Spleen (tissue), 11 donors: ENCODE data around the gene COL4A2. TPM values are rescaled to one million over a fixed set of nuclear protein-coding genes. Genes with fewer than 3 reads are reported as not detected.
"Not testable (repeated sequence)": the region's sequence is repeated elsewhere in the genome, so short reads cannot be mapped to it uniquely, and the experiment has no call there.

Experiments used
- DNase-seq: peaks from one replicate; pipeline ENCODE4 v3.0.0-alpha.2; 2020
- H3K27ac ChIP-seq, 8 donors: fragments of 200-600 bp; sonication (generic) in 7 of 8; 1 replicate in 4 of 8; 2 replicates in 4 of 8; pipeline versions ENCODE4 v1.5.0 to v1.8.0; 2016 to 2021; ENCODE audit warnings: inconsistent platforms in 4 of 8, mild to moderate bottlenecking in 4 of 8, moderate library complexity in 1 of 8
- H3K27me3 ChIP-seq, 7 donors: fragments of 200-600 bp; sonication (generic) in 6 of 7; replicated peaks in 1 of 7; 1 replicate in 4 of 7; 2 replicates in 3 of 7; pipeline versions ENCODE4 v1.5.0 to v1.8.0; 2016 to 2021; ENCODE audit warnings: inconsistent platforms in 3 of 7, mild to moderate bottlenecking in 1 of 7
- H3K36me3 ChIP-seq, 6 donors: fragments of 200-600 bp; sonication (generic) in 5 of 6; 1 replicate in 4 of 6; 2 replicates in 2 of 6; pipeline versions ENCODE4 v1.5.0 to v1.8.0; 2016 to 2021; ENCODE audit warnings: inconsistent platforms in 2 of 6
- H3K4me1 ChIP-seq, 6 donors: fragments of 200-600 bp; sonication (generic) in 5 of 6; 1 replicate in 3 of 6; 2 replicates in 3 of 6; pipeline versions ENCODE4 v1.5.0 to v1.8.0; 2016 to 2021; ENCODE audit warnings: inconsistent platforms in 3 of 6
- H3K4me3 ChIP-seq, 8 donors: fragments of 200-600 bp; sonication (generic) in 7 of 8; 1 replicate in 4 of 8; 2 replicates in 4 of 8; pipeline versions ENCODE4 v1.5.0 to v1.8.0; 2016 to 2021; ENCODE audit warnings: inconsistent platforms in 4 of 8, mild to moderate bottlenecking in 4 of 8, moderate library complexity in 2 of 8
- H3K9me3 ChIP-seq, 8 donors: fragments of 200-600 bp; sonication (generic) in 7 of 8; 1 replicate in 4 of 8; 2 replicates in 4 of 8; pipeline versions ENCODE4 v1.5.0 to v1.8.0; 2016 to 2021; ENCODE audit warnings: inconsistent platforms in 4 of 8
- POLR2A ChIP-seq, 3 donors: fragments of 450-650 bp; IDR thresholded peaks; one replicate each; pipeline ENCODE4 v1.5.1; 2017; ENCODE audit warnings: antibody characterized with exemption in 3 of 3, mild to moderate bottlenecking in 1 of 3
- POLR2AphosphoS5 ChIP-seq, 3 donors: sonication (generic); formaldehyde crosslinking; IDR thresholded peaks; one replicate each; pipeline ENCODE4 v1.5.1; 2017; ENCODE audit warnings: antibody characterized with exemption in 3 of 3
- WGBS, 5 donors: extraction: QIAGEN DNeasy Blood & Tissue Kit in 3 of 5; methylation state at CpG; one replicate each; pipeline versions ENCODE4 v1.1.5 to v1.1.7; 2013 to 2018; 5-methylcytosine and 5-hydroxymethylcytosine counted together
- intact Hi-C: fragments of 100-400 bp; cut with DNase I; formaldehyde crosslinking; loops from one replicate; pipeline ENCODE4 v1.15.0; 2023; ENCODE audit warnings: low total_unique reads
- polyA plus RNA-seq, 3 donors: library from polyadenylated mRNA; stranded (reverse); fragments of 200-250 nt; gene quantifications; one replicate each; pipeline ENCODE4 v1.2.1, GENCODE V29; 2013
- total RNA-seq, 7 donors: library from RNA; depleted of rRNA in 3 of 7; stranded (reverse); fragments of >200 nt in 3 of 7; fragmentation: NEBNext Ultra II Directional in 4 of 7; extraction: Animal tissue kit (Norgen Biotek cat#: 25700) in 4 of 7; gene quantifications; one replicate each; pipeline versions ENCODE4 v1.1.0 to v1.2.1, GENCODE V29; 2016 to 2021
- TF ChIP-seq, protein P1 (sequence below), 11 experiments: fragments of 200-600 bp in 7 of 11; fragments of 450-650 bp in 4 of 11; sonication (generic) in 4 of 11; IDR thresholded peaks in 8 of 11; conservative IDR thresholded peaks in 3 of 11; 1 replicate in 7 of 11; 2 replicates in 4 of 11; pipeline versions ENCODE4 v1.4.0 to v1.8.0; 2016 to 2021; ENCODE audit warnings: antibody characterized with exemption in 11 of 11, inconsistent platforms in 4 of 11, mild to moderate bottlenecking in 1 of 11
- donor health status: healthy with polysubstance abuse.
- donor health status: DM: no; HTN: no; CAD: no; lungs with moderate emphysema.
- donor health status: DM: no; HTN: no; CAD: no.
- donor health status: Bipolar disorder and iron deficiency.
- donor health status: healthy.
- donor health status: DM: no; HTN: no; CAD: no.
- donor health status: DM: yes; HTN: yes; CAD: no.

COL4A2 gene
- total and polyA plus RNA-seq, 10 donors, result 52.6 to 712 (median 337) TPM

DNA sequence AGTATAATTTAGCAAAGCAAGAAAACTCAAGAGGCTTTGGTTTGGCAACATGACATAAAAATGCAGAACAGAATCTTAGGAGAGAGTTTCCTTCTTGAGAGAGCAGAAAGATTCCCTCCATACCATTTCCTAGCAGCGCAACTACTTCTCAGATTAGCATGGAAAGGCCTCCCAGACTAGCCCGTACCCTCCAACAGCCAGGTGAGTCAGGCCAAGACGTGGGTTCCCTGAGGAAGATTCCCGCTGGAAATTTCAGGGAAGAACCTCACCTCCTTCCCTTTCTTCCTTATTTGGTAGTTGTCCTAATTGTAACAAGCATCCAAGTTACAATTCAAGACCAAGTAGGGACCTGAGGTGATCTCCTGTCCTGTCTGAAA lies 12.3 kb downstream of the COL4A2 start:
- no peak for TF ChIP-seq POLR2AphosphoS5 (IDR thresholded peaks at IDR 0.05)
- TF ChIP-seq, protein P1, sequence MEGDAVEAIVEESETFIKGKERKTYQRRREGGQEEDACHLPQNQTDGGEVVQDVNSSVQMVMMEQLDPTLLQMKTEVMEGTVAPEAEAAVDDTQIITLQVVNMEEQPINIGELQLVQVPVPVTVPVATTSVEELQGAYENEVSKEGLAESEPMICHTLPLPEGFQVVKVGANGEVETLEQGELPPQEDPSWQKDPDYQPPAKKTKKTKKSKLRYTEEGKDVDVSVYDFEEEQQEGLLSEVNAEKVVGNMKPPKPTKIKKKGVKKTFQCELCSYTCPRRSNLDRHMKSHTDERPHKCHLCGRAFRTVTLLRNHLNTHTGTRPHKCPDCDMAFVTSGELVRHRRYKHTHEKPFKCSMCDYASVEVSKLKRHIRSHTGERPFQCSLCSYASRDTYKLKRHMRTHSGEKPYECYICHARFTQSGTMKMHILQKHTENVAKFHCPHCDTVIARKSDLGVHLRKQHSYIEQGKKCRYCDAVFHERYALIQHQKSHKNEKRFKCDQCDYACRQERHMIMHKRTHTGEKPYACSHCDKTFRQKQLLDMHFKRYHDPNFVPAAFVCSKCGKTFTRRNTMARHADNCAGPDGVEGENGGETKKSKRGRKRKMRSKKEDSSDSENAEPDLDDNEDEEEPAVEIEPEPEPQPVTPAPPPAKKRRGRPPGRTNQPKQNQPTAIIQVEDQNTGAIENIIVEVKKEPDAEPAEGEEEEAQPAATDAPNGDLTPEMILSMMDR (IDR thresholded peaks at IDR 0.05 in 8 of 11, conservative IDR thresholded peaks at IDR 0.05 in 3 of 11), result no peak
- TF ChIP-seq POLR2A (IDR thresholded peaks at IDR 0.05), result no peak
- 50 to 71% (median 69%) methylated on average over 4 of the region's 4 CpGs for WGBS, 5 donors
- intact Hi-C loops, result no loop called here
- peak overlapping the region in 2 of 8 donors; percentile 6 to 20 for H3K27ac ChIP-seq
- H3K4me3 ChIP-seq, result no peak overlapping the region
- H3K36me3 ChIP-seq, result peaks cover 0 to 27% (median 0%) of the 10 kb centered on the region in 6 donors
- H3K4me1 ChIP-seq, result peaks cover 0 to 61% (median 11%) of the 10 kb centered on the region in 6 donors
- no peaks in the 10 kb centered on the region for H3K9me3 ChIP-seq
- peaks cover 0 to 25% (median 0%) of the 10 kb centered on the region in 7 donors for H3K27me3 ChIP-seq
- no peak for DNase-seq

DNA sequence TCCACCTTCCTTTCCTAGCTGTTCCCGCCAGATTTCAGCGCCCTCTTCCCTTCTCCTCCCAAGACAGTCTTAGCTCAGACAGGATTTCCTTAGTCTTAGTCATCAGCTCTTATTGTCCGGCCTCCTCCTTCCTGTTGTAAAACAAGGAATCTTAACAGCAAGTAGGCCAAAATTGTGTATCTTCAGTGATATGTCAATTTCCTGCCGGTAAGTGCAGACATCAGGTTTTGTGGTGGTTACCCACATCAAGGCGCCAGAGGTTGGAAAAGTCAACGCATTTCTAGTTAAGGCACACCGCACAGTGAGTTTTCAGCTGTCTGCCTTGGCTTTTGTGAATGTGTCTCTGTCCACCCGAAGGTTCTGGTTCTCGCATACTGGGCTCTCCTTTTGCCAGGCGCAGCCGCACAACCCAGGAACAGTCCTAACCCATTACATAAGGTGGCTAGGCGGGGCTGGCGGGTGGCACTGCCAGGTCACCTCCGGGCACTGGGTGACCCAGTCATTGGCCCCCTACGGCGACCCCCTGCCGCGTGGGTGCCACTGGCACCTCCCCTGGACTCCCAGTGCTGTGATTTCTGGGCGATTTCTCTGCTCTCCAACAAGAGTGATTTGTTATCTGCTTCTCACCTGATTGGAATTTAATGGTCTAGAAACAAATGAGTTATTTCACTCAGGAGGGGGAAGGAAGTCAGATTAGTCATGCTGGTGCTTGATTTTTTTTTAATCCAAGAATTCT lies 12.9 kb downstream of the COL4A2 start:
- peaks cover 0 to 61% (median 14%) of the 10 kb centered on the region in 6 donors for H3K4me1 ChIP-seq

DNA sequence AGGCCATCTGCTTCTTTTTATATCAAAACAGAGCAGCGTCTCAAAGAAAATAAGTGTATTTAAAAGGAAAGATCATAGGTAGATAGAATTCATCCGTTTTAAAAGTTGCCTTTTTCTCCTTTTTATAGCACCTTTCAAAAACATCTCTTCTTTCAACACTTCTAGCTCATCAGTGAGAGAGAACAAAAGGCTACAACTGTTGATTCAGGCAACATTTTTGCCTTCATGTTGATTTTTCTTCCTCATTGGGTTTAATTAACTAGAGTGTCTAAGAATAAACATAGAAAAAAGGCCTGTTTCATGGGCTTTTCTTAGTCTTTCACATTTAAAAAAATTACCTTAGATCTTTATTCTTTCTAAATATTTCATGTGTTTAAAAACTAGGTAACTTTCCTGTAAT lies 13.6 kb downstream of the COL4A2 start:
- no peak overlapping the region for H3K27ac ChIP-seq
- H3K4me3 ChIP-seq, result no peak overlapping the region
- no peak for DNase-seq
- WGBS, 5 donors, result 60 to 78% (median 65%) methylated on average over 2 of the region's 2 CpGs
- peaks cover 0 to 18% (median 0%) of the 10 kb centered on the region in 6 donors for H3K36me3 ChIP-seq
- intact Hi-C loops, result no loop called here
- no peaks in the 10 kb centered on the region for H3K9me3 ChIP-seq
- peaks cover 0 to 30% (median 0%) of the 10 kb centered on the region in 7 donors for H3K27me3 ChIP-seq
- H3K4me1 ChIP-seq, result peaks cover 0 to 61% (median 20%) of the 10 kb centered on the region in 6 donors
- TF ChIP-seq, protein P1 (IDR thresholded peaks at IDR 0.05 in 8 of 11, conservative IDR thresholded peaks at IDR 0.05 in 3 of 11), result no peak
- TF ChIP-seq POLR2AphosphoS5 (IDR thresholded peaks at IDR 0.05), result no peak
- TF ChIP-seq POLR2A (IDR thresholded peaks at IDR 0.05), result no peak

More for the DNA sequence above, 12.9 kb downstream of the COL4A2 start:
- TF ChIP-seq POLR2A (IDR thresholded peaks at IDR 0.05), result no peak
- TF ChIP-seq POLR2AphosphoS5 (IDR thresholded peaks at IDR 0.05), result peak in 1 of 3 donors; percentile 46
- TF ChIP-seq, protein P1 (IDR thresholded peaks at IDR 0.05 in 8 of 11, conservative IDR thresholded peaks at IDR 0.05 in 3 of 11), result no peak
- Histone ChIP-seq H3K9me3 (no peaks in the 10 kb centered on the region), H3K27me3 (peaks cover 0 to 25% (median 0%) of the 10 kb centered on the region in 7 donors), H3K36me3 (peaks cover 0 to 21% (median 0%) of the 10 kb centered on the region in 6 donors), H3K27ac (peak overlapping the region in 3 of 8 donors; percentile 6 to 32 (median 20)), H3K4me3 (no peak overlapping the region)
- intact Hi-C loops, result no loop called here
- DNase-seq, result no peak
- WGBS, 5 donors, result 59 to 67% (median 64%) methylated on average over 19 of the region's 19 CpGs

DNA sequence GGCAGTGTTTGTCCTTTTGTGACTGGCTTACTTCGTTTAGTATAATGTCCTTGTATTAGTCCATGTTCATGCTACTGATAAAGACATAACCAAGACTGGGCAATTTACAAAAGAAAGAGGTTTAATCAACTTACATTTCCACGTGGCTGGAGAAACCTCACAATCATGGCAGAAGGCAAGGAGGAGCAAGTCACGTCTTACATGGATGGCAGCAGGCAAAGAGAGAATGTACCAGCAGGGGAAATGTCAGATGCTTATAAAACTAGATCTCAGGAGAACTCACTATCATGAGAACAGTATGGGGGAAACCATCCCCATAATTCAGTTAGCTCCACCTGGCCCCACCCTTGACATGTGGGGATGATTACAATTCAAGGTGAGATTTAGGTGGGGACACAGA lies 14.5 kb downstream of the COL4A2 start:
- H3K9me3 ChIP-seq, H3K4me3 ChIP-seq, H3K27ac ChIP-seq, intact Hi-C loops, DNase-seq: not testable (repeated sequence)
- Histone ChIP-seq H3K4me1 (peaks cover 0 to 67% (median 23%) of the 10 kb centered on the region in 6 donors), H3K27me3 (peaks cover 0 to 35% (median 0%) of the 10 kb centered on the region in 7 donors), H3K36me3 (peaks cover 0 to 14% (median 0%) of the 10 kb centered on the region in 6 donors)
- 72 to 83% (median 74%) methylated on average over 3 of the region's 3 CpGs for WGBS, 5 donors
